ENCODE results near the gene ARFGAP2.

GRCh38 chr11:47155879-47156278, 20.8 kb downstream of the ARFGAP2 start:
- TF ChIP-seq, protein P1, sequence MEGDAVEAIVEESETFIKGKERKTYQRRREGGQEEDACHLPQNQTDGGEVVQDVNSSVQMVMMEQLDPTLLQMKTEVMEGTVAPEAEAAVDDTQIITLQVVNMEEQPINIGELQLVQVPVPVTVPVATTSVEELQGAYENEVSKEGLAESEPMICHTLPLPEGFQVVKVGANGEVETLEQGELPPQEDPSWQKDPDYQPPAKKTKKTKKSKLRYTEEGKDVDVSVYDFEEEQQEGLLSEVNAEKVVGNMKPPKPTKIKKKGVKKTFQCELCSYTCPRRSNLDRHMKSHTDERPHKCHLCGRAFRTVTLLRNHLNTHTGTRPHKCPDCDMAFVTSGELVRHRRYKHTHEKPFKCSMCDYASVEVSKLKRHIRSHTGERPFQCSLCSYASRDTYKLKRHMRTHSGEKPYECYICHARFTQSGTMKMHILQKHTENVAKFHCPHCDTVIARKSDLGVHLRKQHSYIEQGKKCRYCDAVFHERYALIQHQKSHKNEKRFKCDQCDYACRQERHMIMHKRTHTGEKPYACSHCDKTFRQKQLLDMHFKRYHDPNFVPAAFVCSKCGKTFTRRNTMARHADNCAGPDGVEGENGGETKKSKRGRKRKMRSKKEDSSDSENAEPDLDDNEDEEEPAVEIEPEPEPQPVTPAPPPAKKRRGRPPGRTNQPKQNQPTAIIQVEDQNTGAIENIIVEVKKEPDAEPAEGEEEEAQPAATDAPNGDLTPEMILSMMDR (IDR thresholded peaks at IDR 0.05; ENCODE audit: insufficient read depth, low read length), result no peak
- TF ChIP-seq GABPA (IDR thresholded peaks at IDR 0.05; ENCODE audit: low read depth) (no peak), POLR2AphosphoS5 (IDR thresholded peaks at IDR 0.05; ENCODE audit: low read depth) (no peak), SPI1 (IDR thresholded peaks at IDR 0.05; ENCODE audit: borderline replicate concordance, low read depth) (no peak), REST (IDR thresholded peaks at IDR 0.05; ENCODE audit: insufficient replicate concordance, low read depth) (no peak)

Measured in HL-60 (cell line).